Stomach smooth muscle (tissue), 2 donors: ENCODE measurements around the gene SMIM10.
"Not testable (repeated sequence)": the region's sequence is repeated elsewhere in the genome, so short reads cannot be mapped to it uniquely, and the experiment has no call there.

ENCODE experiments used
- H3K27ac ChIP-seq: one replicate; pipeline ENCODE4 v1.7.0; 2013; ENCODE audit warnings: mild to moderate bottlenecking, low read length, inconsistent platforms
- H3K27me3 ChIP-seq, 2 donors: one replicate each; pipeline ENCODE4 v1.7.0; 2013; ENCODE audit warnings: low read length in 2 of 2; ENCODE audit not compliant: insufficient read depth in 2 of 2, control insufficient read depth in 1 of 2
- H3K36me3 ChIP-seq, 2 donors: one replicate each; pipeline ENCODE4 v1.7.0; 2013; ENCODE audit warnings: low read length in 2 of 2; ENCODE audit not compliant: control insufficient read depth in 2 of 2, insufficient read depth in 2 of 2
- H3K4me1 ChIP-seq: one replicate; pipeline ENCODE4 v1.7.0; 2013; ENCODE audit warnings: low read length; ENCODE audit not compliant: control insufficient read depth, insufficient read depth
- H3K4me3 ChIP-seq, 2 donors: one replicate each; pipeline ENCODE4 v1.7.0; 2013; ENCODE audit warnings: low read length in 2 of 2
- H3K9ac ChIP-seq, 2 donors: one replicate each; pipeline ENCODE4 v1.7.0; 2013; ENCODE audit warnings: low read length in 2 of 2, mild to moderate bottlenecking in 1 of 2
- H3K9me3 ChIP-seq, 2 donors: one replicate each; pipeline ENCODE4 v1.7.0; 2013; ENCODE audit warnings: low read length in 2 of 2; ENCODE audit not compliant: control insufficient read depth in 2 of 2
- donor health status: healthy.
- donor health status: Pancreatic carcinoma.

SMIM10 gene

DNA sequence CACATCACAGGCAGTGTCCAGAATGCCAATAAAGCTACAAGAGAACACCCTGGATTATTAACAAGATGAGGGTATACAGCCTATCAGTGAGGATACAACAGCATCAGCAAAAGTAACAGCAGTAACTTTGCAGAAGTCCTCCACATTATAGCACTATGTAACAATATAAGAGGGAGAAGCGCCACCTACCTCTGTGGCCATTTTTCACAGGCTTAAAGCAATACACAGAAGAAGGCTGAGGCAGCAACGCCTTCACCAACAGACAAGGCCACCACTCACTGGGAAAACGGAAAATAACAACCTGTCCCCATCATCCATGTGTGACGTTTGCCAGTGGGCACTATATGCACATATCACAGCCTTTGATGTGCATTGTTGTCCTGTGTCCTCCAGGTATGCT lies 19.0 kb downstream of the SMIM10 start:
- no peak overlapping the region for H3K27ac ChIP-seq
- H3K9me3 ChIP-seq: no peaks in the 10 kb centered on the region

DNA sequence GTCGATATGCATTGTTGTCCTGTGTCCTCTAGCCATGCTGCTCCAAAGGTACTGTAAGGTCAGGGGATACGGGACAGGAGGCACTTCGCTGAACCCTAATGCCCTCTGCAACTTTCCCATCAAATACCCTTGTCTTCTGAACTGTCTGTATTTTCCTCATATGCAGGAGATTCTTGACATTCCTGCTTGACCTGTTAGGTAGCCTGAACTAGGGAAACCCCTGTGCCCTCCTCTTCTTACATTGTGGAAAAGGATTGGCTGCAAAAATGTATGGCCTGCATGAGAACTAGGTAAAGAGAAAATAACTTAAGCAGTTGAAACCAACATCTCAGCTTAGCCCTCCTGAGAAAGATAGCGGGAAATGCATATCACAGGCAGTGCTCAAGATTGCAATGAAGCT lies 20.1 kb downstream of the SMIM10 start:
- H3K9ac ChIP-seq: no peak overlapping the region
- peaks cover 0 to 10% of the 10 kb centered on the region in 2 donors for H3K27me3 ChIP-seq
- H3K27ac ChIP-seq: no peak overlapping the region
- no peaks in the 10 kb centered on the region for H3K9me3 ChIP-seq
- no peak overlapping the region for H3K4me3 ChIP-seq
- no peaks in the 10 kb centered on the region for H3K36me3 ChIP-seq
- no peaks in the 10 kb centered on the region for H3K4me1 ChIP-seq

More for the DNA sequence above, 19.0 kb downstream of the SMIM10 start:
- no peaks in the 10 kb centered on the region for H3K36me3 ChIP-seq
- H3K27me3 ChIP-seq: peaks cover 0 to 10% of the 10 kb centered on the region in 2 donors
- H3K4me3 ChIP-seq: no peak overlapping the region
- no peak overlapping the region for H3K9ac ChIP-seq
- no peaks in the 10 kb centered on the region for H3K4me1 ChIP-seq

DNA sequence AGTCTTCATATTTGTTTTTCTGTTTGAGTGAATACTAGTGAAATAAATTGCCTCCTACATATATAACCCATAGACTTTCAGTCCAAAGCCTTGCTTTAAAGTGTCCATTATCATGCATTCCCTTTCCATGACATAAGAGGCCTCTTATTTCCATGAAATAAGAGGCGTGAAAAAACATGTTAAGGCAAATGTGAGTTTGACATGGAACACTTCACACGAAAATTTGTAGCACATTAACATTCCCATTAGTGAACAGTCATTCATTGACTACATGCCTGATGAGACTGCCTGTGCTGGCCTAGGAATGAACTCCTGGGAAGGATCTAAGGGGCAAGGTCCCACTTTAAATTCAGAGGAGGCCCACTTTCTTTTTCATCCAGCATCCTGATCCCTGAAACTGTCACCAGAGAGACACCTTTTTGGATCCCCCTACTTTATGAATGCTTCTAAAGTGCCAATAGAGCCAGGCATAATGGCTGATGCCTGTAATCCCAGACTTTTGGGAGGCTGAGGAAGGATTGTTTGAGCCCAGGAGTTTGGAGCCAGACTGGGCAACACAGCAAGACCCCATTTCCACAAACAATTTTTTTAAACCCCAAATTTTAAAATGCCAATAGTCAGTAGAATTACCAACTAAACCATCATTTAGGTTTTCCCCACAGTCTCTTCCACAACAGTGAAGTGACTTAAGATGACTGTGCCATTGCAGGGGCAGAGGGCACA lies 24.9 kb downstream of the SMIM10 start:
- H3K4me3 ChIP-seq: no peak overlapping the region
- no peaks in the 10 kb centered on the region for H3K36me3 ChIP-seq
- H3K9ac ChIP-seq: no peak overlapping the region

GRCh38 chrX:135019890-135020289 lies 29.1 kb downstream of the SMIM10 start:
- H3K27me3 ChIP-seq, H3K9me3 ChIP-seq, H3K4me3 ChIP-seq, H3K4me1 ChIP-seq, H3K27ac ChIP-seq, H3K36me3 ChIP-seq, H3K9ac ChIP-seq: not testable (repeated sequence)

More for the DNA sequence above, 24.9 kb downstream of the SMIM10 start:
- H3K27ac ChIP-seq: no peak overlapping the region
- H3K4me1 ChIP-seq: no peaks in the 10 kb centered on the region
- no peaks in the 10 kb centered on the region for H3K9me3 ChIP-seq
- H3K27me3 ChIP-seq: peaks cover 0 to 9% of the 10 kb centered on the region in 2 donors

GRCh38 chrX:135023791-135024190 lies 33.0 kb downstream of the SMIM10 start:
- not testable (repeated sequence) for H3K36me3 ChIP-seq, H3K4me1 ChIP-seq, H3K9ac ChIP-seq, H3K9me3 ChIP-seq, H3K27me3 ChIP-seq, H3K4me3 ChIP-seq, H3K27ac ChIP-seq

DNA sequence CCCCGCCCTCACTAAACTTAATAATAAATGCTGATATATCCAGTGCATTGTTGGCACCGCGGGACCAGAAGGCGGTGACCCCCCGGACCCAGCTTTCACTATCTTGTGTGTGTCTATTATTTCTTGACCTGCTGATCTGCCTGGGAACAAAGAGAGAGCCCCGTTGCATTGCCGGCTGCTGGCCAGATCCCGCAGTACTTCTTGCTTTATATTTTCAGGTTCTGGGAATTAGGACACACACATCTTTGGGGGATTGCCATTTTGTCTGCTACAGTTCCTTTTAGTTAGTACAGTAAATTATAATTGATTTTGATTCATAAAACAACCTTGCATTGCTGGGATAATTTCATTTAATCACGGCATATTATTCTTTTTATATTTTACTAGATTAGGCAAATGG lies 33.7 kb downstream of the SMIM10 start:
- H3K27ac ChIP-seq: no peak overlapping the region
- H3K4me1 ChIP-seq: peaks cover 4% of the 10 kb centered on the region
- H3K36me3 ChIP-seq: no peaks in the 10 kb centered on the region
- H3K9ac ChIP-seq: no peak overlapping the region
- peaks cover 0 to 4% of the 10 kb centered on the region in 2 donors for H3K27me3 ChIP-seq
- no peaks in the 10 kb centered on the region for H3K9me3 ChIP-seq
- H3K4me3 ChIP-seq: no peak overlapping the region

- H3K27me3 ChIP-seq, H3K9me3 ChIP-seq, H3K4me3 ChIP-seq, H3K9ac ChIP-seq, H3K36me3 ChIP-seq, H3K27ac ChIP-seq: not testable (repeated sequence)
- peaks cover 10% of the 10 kb centered on the region for H3K4me1 ChIP-seq
These were observed 39.6 kb downstream of the SMIM10 start for GRCh38 chrX:135030207-135030963.

DNA sequence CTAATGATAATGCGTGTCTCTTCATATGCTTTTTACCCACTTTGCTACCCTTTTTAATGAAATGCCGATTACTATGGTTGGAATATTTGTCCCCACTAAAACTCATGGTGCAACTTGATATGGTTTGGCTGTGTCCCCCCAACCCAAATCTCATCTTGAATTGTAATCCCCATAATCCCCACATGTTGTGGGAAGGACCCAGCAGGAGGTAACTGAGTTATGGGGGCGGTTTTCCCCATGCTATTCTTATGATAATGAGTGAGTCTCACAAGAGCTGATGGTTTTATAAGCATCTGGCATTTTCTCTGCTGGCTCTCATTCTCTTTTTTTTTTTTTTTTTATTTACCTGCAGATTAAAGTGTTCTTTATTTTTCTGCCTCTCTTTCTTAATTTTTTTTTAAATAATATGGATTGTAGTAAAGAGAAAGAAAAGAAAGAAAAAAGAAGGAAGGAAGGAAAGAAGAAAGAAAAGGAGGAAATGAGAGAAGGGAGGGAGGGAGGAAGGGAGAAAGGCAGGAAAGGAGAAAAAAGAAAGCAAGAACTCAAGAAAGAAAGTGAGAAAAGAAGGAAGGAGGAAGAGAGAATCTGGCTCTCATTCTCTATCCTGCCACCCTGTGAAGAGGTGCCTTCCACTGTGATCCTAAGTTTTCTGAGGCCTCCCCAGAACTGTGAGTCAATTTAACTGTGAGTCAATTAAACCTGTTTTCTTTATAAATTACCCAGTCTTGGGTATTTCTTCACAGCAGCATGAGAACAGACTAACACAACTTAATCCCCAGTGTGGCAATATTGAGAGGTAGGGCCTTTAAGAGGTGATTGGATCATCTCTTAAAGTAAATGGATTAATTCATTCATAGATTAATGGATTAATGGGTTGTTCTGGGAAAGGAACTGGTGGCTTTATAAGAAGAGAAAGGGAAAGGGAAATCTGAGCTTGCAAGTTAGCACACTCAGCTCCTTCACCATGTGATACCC lies 50.6 kb downstream of the SMIM10 start:
- not testable (repeated sequence) for H3K4me3 ChIP-seq, H3K27ac ChIP-seq, H3K27me3 ChIP-seq, H3K9me3 ChIP-seq, H3K36me3 ChIP-seq, H3K4me1 ChIP-seq, H3K9ac ChIP-seq
